ENCODE measurements around the gene SPINK4.
A peak's percentile ranks its signal among the peaks of the same experiment; 100 is the strongest.

Gene SPINK4, protein sequence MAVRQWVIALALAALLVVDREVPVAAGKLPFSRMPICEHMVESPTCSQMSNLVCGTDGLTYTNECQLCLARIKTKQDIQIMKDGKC

DNA sequence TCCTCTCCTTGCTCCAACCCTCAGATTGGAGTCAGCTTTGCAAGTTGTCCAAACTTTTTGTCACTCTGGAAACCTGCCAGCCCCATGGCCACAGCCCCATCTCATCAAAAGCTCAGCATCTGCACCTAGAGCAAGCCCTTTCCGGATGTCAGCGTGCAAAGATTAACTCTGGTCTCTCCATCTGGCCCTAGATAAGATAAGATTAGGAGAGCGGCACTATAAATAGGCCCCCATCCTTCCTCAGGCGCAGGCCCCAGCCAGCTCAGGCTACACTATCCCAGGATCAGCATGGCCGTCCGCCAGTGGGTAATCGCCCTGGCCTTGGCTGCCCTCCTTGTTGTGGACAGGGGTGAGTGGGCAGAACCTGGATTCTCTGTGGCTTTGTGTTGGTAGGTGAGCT is at the start of gene SPINK4:
SPINK4 (plus strand) TSS at position 247 of the 400 bp plus-strand sequence; CDS start at position 289, 42 bp downstream.
- DNase-seq (ENCODE audit: low spot score): no peak

GRCh38 chr9:33192493-33193255 is 47.3 kb upstream of the SPINK4 start:
- DNase-seq (ENCODE audit: low spot score): no peak

DNA sequence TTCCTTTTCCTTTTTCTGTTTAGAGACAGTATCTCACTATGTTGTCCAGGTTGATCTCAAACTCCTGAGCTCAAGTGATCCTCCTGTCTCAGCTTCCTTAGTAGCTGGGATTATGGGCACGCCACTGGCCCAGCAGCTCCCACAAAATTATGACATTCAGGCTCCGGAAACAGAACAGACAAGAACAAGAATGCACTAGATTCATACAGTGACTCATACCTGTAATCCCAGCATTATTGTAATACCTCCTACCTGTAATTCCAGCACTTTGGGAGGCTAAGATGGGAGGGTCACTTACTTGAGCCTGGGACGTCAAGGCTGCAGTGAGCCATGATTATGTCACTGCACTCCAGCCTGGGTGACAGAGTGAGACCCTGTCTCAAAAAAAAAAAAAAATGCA is 46.1 kb upstream of the SPINK4 start:
- DNase-seq (ENCODE audit: low spot score): no peak

GRCh38 chr9:33196736-33197135 is 43.2 kb upstream of the SPINK4 start:
- no peak for DNase-seq (ENCODE audit: low spot score)

GRCh38 chr9:33197279-33198152 is 42.5 kb upstream of the SPINK4 start:
- no peak for DNase-seq (ENCODE audit: low spot score)

DNA sequence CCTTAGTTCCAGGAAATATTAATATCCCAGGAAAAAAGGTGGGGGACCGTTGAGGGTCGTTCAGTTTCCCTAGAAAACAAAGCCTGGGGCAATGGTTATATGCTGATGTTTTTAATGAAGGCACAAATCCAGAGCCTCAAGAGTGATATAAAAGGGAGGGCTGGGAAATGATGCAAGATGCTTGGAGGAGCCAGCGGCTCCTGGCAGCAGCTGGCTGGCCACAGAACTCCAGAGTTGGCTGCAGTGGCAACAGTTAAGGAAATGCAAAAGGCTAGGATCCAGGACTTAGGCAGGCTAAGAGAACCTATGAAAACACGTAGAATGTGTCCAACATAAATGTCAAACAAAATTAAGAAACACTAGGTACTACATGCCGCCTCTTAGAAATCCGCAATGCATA is 41.8 kb upstream of the SPINK4 start:
- no peak for DNase-seq (ENCODE audit: low spot score)

DNA sequence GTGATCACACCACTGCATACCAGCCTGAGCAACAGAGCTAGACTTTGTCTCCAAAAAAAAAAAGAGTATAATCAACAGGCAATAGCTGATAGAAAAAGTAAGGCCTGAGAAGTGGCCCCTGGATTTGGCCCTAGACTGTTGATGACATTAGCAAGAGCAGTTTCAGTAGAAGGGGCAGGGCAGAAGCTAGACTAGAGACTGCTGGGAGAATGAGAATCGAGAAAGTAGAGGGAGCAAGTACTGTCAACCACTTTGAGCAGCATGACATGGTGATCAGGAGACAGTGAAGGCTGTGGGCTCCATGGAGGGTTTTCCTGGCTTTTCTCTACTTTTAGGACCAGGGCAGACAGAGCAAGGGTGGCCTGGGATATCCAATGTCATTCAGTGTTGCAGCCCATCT is 37.9 kb upstream of the SPINK4 start:
- DNase-seq (ENCODE audit: low spot score): no peak

GRCh38 chr9:33202552-33203201 is 37.3 kb upstream of the SPINK4 start:
- no peak for DNase-seq (ENCODE audit: low spot score)

DNA sequence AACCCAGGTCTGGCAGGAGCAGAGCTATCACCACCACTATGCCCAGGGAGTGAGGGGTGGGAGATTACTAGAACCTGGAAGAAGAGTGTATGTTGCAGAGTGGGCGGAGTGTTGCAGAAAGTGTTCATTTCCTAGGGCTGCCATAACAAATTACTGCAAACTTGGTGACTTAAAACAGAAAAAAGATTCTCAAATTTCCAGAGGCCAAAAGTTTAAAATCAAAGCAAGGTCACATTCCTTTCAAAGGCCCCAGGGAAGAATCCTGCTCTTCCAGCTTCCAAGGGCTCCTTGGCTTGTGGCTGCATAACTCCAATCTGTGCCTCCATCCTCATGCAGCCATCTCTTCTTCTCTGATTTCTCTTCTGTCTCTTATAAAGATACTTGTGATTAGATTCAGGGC is 30.6 kb upstream of the SPINK4 start:
- DNase-seq (ENCODE audit: low spot score): no peak

DNA sequence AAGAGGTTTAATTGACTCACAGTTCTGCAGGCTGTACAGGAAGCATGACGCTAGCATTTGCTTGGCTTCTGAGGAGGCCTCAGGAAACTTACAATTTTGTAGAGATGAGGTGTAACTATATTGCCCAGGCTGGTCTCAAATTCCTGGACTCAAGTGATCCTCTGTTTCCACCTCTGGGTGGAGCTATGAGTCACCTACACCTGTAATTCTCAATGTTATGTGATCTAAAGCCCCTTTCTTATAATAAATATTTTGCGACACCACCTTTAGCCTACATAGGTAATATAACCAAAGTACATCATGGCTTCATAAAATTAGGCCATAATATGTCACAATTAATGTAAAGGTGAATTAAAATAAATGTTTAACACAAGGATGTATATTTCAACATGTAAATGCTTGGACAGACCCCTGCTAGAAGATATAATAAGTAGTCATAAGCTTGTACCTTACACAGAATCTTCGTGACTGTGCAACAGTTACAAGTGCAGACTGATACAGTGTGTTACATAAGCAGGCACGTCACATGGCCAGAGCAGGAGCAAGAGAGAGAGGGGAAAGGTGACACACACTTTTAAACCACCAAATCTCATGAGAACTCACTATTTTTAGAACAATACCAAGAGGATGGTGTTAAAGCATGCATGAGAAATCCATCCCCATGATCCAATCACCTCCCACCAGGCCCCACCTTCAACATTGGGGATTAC is 29.8 kb upstream of the SPINK4 start:
- DNase-seq (ENCODE audit: low spot score): no peak

DNA sequence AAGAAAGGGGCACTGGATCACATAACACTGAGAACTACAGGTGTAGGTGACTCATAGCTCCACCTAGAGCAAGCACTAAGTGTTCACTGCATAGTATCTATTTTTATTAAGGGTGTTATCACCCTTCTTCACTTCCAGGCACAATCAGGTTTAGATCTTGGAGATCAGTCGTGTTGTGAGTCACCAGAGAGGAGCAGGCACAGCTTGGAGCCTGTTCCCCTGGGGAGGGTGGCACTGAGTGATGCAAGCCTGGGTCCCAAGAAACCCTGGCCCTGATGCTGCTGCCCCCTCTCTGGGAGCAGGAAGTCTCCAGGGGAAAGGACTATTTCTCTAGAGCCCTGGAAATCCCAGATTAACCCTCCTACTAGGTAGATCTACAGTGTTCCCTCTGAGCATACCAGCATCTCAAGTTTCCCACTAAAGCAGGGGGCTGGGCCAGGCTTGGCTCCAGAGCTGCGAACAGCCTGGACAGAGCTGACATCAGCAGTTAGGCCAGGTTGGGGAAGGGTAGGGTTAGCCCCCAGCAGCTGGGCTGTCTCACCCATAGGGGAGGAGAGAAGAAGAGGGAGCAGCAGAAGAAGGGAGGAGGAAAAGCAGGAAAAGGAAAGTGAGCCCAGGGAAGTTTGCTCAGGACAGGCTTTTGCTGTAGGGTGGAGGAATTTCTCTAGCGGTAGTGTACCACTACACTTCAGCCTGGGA is 28.1 kb upstream of the SPINK4 start:
- peak; percentile 53 for DNase-seq (ENCODE audit: low spot score)

GRCh38 chr9:33220681-33221567 is 19.0 kb upstream of the SPINK4 start:
- DNase-seq (ENCODE audit: low spot score): no peak

GRCh38 chr9:33221568-33221884 is 18.4 kb upstream of the SPINK4 start:
- no peak for DNase-seq (ENCODE audit: low spot score)

DNA sequence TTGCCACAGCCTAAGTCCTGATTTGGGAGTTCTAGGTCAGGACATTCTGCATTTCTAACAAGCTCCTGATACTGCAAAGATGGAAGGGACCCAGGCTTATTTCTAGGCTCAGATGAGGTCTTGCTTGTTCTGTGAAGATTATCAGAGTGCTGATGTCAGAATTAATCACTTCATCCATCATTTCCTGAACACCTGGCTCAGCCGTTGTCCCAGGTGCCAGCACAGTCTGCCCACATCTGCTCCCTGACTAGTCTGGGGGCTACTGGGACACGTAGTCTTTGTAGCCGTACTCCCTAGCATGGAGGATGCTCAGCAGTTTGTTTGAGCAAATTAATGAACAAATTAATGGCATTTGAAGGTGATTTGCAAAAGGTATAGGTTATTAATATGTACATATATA is 17.9 kb upstream of the SPINK4 start:
- no peak for DNase-seq (ENCODE audit: low spot score)

DNA sequence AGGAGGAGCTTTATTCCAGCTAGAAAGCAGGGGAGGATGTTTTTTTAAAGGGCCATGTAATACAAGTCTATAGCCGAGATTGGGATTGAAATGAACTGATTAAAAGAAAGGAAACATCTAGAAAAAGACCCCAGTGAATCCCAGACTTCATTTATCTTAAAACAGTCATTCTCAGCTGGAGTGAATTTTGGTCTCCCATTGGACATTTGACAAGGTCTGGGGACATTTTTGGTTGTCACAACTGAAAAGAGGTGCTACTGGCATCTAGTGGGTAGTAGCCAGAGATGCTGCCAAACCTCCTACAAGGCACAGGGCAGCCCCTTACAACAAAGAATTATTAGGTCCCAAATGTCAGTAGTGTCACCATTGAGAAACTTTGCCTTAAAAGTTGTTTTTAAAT is 16.3 kb upstream of the SPINK4 start:
- no peak for DNase-seq (ENCODE audit: low spot score)

DNA sequence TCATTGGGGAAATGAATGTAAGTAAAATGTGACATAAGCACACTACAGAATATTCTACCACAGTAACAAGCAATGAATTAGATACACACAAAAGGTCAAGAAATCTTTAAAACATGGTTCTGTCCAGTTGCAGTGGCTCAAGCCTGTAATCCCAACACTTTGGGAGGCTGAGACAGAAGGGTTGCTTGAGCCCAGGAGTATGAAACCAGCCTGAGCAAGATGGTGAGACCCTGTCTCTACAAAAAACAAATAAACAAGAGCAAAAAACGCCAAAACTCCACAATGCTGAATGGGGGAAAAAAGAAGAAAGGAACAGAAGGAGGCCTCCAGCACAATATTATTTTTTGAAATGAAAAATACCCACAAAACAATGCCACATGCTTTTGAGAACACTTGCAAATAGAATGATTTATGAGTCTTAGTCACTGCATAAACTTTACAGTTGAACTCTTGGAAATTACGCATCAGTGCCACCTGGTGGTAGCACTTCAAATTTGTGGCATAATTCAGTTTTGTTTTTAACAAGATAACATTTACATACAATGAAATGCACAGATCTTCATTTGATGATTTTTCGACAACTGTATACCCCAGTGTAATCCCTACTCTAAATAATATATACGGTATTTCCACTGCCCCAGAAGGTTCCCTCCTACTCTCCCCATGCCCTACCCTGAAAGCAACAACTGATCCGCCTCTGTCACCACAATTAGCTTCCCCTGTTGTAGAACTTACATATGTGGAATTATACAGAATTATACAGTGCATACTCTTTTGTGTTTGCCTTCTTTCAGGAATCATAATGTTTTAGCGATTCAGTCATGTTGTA is 14.4 kb upstream of the SPINK4 start:
- DNase-seq (ENCODE audit: low spot score): no peak

- DNase-seq (ENCODE audit: low spot score): no peak
These were observed 13.0 kb upstream of the SPINK4 start for GRCh38 chr9:33227008-33227398.

GRCh38 chr9:33227741-33228140 is 12.2 kb upstream of the SPINK4 start:
- no peak for DNase-seq (ENCODE audit: low spot score)

DNA sequence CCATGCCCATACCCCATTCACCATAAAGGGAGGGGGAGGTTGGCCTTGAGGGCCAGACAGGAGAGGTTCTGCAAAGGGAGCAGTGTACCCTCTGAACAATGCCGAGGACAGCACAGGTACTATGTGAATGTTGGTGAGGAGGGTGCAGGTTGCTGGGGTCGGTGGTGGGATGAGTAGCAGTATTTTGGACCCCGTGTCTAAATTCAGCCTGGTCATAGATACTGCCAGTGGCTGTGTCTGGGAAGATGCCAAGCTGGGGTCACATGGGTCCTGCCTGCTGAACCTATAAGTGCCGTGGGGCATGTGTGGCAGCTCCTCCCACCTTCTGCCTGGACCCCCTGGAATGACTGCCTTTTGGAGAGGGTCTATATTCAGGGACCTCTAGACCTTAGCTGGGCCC is 11.4 kb upstream of the SPINK4 start:
- no peak for DNase-seq (ENCODE audit: low spot score)

All from ecto neural progenitor cell (in vitro differentiated cells).